Endothelial cell of hepatic sinusoid (primary cell): Measurements from ENCODE around the gene CC2D2A.
"Not testable (repeated sequence)": the region's sequence is repeated elsewhere in the genome, so short reads cannot be mapped to it uniquely, and the experiment has no call there.

Experiments used
- in situ Hi-C: cut with HindIII; loops from 2 replicates; pipeline ENCODE4 v1.10.0; 2017; ENCODE audit warnings: low sequenced_read_pairs

CC2D2A gene

GRCh38 chr4:15610855-15611254 lies 141.2 kb downstream of the CC2D2A start:
- in situ Hi-C loops: no loop called here

- in situ Hi-C loops: no loop called here
Measured at GRCh38 chr4:15612136-15612535, 142.5 kb downstream of the CC2D2A start.

GRCh38 chr4:15614891-15615290 lies 145.2 kb downstream of the CC2D2A start:
- in situ Hi-C loops: not testable (repeated sequence)

GRCh38 chr4:15617407-15617806 lies 147.7 kb downstream of the CC2D2A start:
- in situ Hi-C loops: not testable (repeated sequence)

GRCh38 chr4:15636818-15637217 lies 167.1 kb downstream of the CC2D2A start:
- in situ Hi-C loops: no loop called here

GRCh38 chr4:15638418-15638817 lies 168.7 kb downstream of the CC2D2A start:
- in situ Hi-C loops: no loop called here

- in situ Hi-C loops: no loop called here
Measured at GRCh38 chr4:15648600-15648999, 178.9 kb downstream of the CC2D2A start.

- in situ Hi-C loops: no loop called here
Measured at GRCh38 chr4:15649914-15650545, 180.3 kb downstream of the CC2D2A start.
